ENCODE measurements around the gene ZNF599.

ZNF599 gene

DNA sequence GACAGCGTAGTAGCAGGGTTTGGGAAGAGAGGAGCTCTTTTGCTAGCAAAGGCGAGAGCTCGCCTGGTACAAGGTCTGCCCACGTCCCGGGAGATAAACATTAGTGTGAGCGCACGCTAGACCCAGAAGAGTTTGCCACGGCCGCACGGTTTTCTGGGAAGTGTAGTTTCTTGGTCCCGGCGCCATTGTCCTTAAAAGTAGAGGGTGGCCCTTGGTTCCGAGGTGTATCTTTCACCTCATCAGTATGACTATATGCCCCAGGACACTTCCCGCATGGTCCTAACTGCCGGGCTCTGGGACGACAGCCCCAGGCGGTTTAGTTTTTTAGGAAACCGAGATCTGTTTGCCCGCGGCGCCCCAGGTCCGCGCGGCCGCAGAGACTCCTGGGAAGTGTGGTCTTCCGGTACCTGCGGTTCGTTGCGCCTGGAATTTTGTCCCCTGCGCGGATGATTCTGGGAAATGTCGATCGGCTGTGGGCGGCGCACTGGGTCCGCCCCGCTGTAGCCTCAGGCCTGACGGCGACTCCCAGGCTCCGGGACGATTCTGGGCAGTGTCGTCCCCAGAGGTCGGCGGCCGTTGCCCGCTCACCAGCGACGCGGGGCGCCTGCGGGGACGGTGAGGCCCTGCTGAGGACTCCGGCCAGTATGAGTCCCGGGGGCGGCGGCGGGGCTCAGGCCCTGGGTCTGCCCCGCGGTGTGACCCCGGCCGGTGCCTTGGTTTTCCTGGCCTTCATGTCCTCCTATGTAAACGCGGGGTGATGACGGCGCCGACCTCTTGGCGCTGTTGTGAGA is 39.1 kb downstream of the ZNF599 start, which contains the start of gene ZNF181:
Gene ZNF181 (plus strand): TSS at position 498 of the 791 bp plus-strand sequence. CDS start 795 bp downstream, outside the sequence.
- TF ChIP-seq SIN3A (IDR thresholded peaks at IDR 0.05; ENCODE audit: borderline replicate concordance, insufficient read depth, low read length) (no peak; the same call in 1 of the 2 replicates), FOXP2 (optimal IDR thresholded peaks at IDR 0.05; ENCODE audit: borderline replicate concordance, extremely low read depth, extremely low read length, insufficient read depth) (peak; percentile 76), POLR2AphosphoS5 (IDR thresholded peaks at IDR 0.05; ENCODE audit: low read depth, low read length) (peak; percentile 73), REST (IDR thresholded peaks at IDR 0.05; ENCODE audit: insufficient read depth in 1 of 2, low read depth in 2 of 2, low read length in 2 of 2) (no peak), TAF1 (IDR thresholded peaks at IDR 0.05; ENCODE audit: borderline replicate concordance, insufficient read depth, low read length) (0 out of 2 replicates have a peak, but pooled peaks have one; percentile 28)

- TF ChIP-seq TAF1 (IDR thresholded peaks at IDR 0.05; ENCODE audit: borderline replicate concordance, insufficient read depth, low read length) = no peak
- TF ChIP-seq SIN3A (IDR thresholded peaks at IDR 0.05; ENCODE audit: borderline replicate concordance, insufficient read depth, low read length) = no peak
- TF ChIP-seq POLR2AphosphoS5 (IDR thresholded peaks at IDR 0.05; ENCODE audit: low read depth, low read length) = no peak
- TF ChIP-seq REST (IDR thresholded peaks at IDR 0.05; ENCODE audit: insufficient read depth in 1 of 2, low read depth in 2 of 2, low read length in 2 of 2) = no peak
- no peak for TF ChIP-seq FOXP2 (optimal IDR thresholded peaks at IDR 0.05; ENCODE audit: borderline replicate concordance, extremely low read depth, extremely low read length, insufficient read depth)
Measured at GRCh38 chr19:34733266-34733745, 39.7 kb downstream of the ZNF599 start.

DNA sequence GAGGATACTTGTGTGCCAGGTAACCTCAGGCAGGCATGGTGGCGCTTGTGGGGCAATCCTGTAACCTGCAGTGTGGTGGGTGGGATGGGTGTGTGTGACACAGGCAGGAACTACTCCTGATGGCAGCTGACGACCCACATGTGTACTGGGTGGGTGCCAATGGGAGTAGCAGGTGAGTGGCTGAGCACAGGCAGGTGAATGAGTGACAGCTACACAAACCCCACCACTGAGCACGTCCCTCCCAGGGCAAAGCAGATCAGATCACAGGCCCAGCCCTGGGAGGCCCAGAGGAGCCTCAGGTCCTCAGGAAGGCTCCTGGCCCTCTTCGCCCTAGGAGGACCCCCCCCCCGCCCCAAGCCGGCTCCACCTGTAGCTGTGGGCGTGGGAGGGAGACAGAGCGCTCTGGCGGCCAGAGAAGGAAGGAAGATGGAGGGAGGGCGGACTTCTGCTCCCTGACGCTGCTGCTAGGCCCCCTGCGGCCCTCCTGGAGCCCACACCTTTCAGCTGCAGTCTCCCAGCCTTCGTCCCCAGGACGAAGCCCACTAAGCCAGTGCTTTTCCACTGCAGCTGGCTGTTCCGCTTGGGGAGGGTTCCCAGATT is 40.3 kb downstream of the ZNF599 start:
- no peak for TF ChIP-seq FOXP2 (optimal IDR thresholded peaks at IDR 0.05; ENCODE audit: borderline replicate concordance, extremely low read depth, extremely low read length, insufficient read depth)
- no peak for TF ChIP-seq TAF1 (IDR thresholded peaks at IDR 0.05; ENCODE audit: borderline replicate concordance, insufficient read depth, low read length)
- no peak for TF ChIP-seq SIN3A (IDR thresholded peaks at IDR 0.05; ENCODE audit: borderline replicate concordance, insufficient read depth, low read length)
- no peak for TF ChIP-seq REST (IDR thresholded peaks at IDR 0.05; ENCODE audit: insufficient read depth in 1 of 2, low read depth in 2 of 2, low read length in 2 of 2)

GRCh38 chr19:34731964-34732363 is 41.1 kb downstream of the ZNF599 start:
- TF ChIP-seq REST (IDR thresholded peaks at IDR 0.05; ENCODE audit: insufficient read depth in 1 of 2, low read depth in 2 of 2, low read length in 2 of 2) = no peak
- no peak for TF ChIP-seq SIN3A (IDR thresholded peaks at IDR 0.05; ENCODE audit: borderline replicate concordance, insufficient read depth, low read length)
- no peak for TF ChIP-seq FOXP2 (optimal IDR thresholded peaks at IDR 0.05; ENCODE audit: borderline replicate concordance, extremely low read depth, extremely low read length, insufficient read depth)
- no peak for TF ChIP-seq TAF1 (IDR thresholded peaks at IDR 0.05; ENCODE audit: borderline replicate concordance, insufficient read depth, low read length)
- TF ChIP-seq POLR2AphosphoS5 (IDR thresholded peaks at IDR 0.05; ENCODE audit: low read depth, low read length) = no peak
